Smooth muscle cell (in vitro differentiated cells): Measurements from ENCODE around the gene ARHGEF40. TPM values are rescaled to one million over a fixed set of nuclear protein-coding genes. Genes with fewer than 3 reads are reported as not detected.

Experiments
- DNase-seq: peaks from one replicate; lab custom pipeline; 2025; ENCODE audit not compliant: unreplicated experiment; lab: John Stamatoyannopoulos, UW
- H2AFZ ChIP-seq: fragments of 200-600 bp; sonication (generic); 2 replicates; pipeline ENCODE4 v1.6.0; 2016; ENCODE audit warnings: antibody characterized with exemption, low read depth, mild to moderate bottlenecking
- H3F3A ChIP-seq: fragments of 200-600 bp; sonication (generic); 2 replicates; pipeline ENCODE4 v1.6.0; 2017; ENCODE audit warnings: antibody characterized with exemption, low read depth
- H3K27ac ChIP-seq: fragments of 200-600 bp; sonication (generic); 2 replicates; pipeline ENCODE4 v1.5.1; 2016; ENCODE audit warnings: low read depth, mild to moderate bottlenecking
- H3K27me3 ChIP-seq: fragments of 200-600 bp; sonication (generic); 2 replicates; pipeline ENCODE4 v1.6.1; 2016; ENCODE audit warnings: low read depth, mild to moderate bottlenecking
- H3K36me3 ChIP-seq: fragments of 200-600 bp; sonication (generic); 2 replicates; pipeline ENCODE4 v1.5.1; 2016; ENCODE audit warnings: low read depth
- H3K4me1 ChIP-seq: fragments of 200-600 bp; sonication (generic); 2 replicates; pipeline ENCODE4 v1.5.1; 2016; ENCODE audit warnings: low read depth
- H3K4me2 ChIP-seq: fragments of 200-600 bp; sonication (generic); 2 replicates; pipeline ENCODE4 v1.6.0; 2016; ENCODE audit warnings: mild to moderate bottlenecking
- H3K4me3 ChIP-seq: fragments of 200-600 bp; sonication (generic); 2 replicates; pipeline ENCODE4 v1.5.1; 2016; ENCODE audit warnings: mild to moderate bottlenecking
- H3K79me2 ChIP-seq: fragments of 200-600 bp; sonication (generic); 2 replicates; pipeline ENCODE4 v1.6.0; 2016; ENCODE audit warnings: low read depth, mild to moderate bottlenecking
- H3K9ac ChIP-seq: fragments of 200-600 bp; sonication (generic); 2 replicates; pipeline ENCODE4 v1.6.0; 2016; ENCODE audit warnings: low read depth
- H3K9me3 ChIP-seq: fragments of 200-600 bp; sonication (generic); replicated peaks from 2 replicates; pipeline ENCODE4 v1.5.1; 2016; ENCODE audit warnings: low read depth
- H4K20me1 ChIP-seq: fragments of 200-600 bp; sonication (generic); 2 replicates; pipeline ENCODE4 v1.6.0; 2016; ENCODE audit warnings: low read depth
- CTCF ChIP-seq: fragments of 200-600 bp; sonication (generic); IDR thresholded peaks from 2 replicates; pipeline ENCODE4 v1.5.1; 2017; ENCODE audit warnings: borderline replicate concordance, mild to moderate bottlenecking, antibody characterized with exemption; ENCODE audit not compliant: insufficient read depth, poor library complexity, severe bottlenecking
- WGBS: methylation state at CpG from one replicate; pipeline ENCODE4 v1.1.7; 2016; ENCODE audit warnings: low lambda C conversion rate; 5-methylcytosine and 5-hydroxymethylcytosine counted together
- polyA plus RNA-seq: library from polyadenylated mRNA; unstranded; fragments of >200 nt; fragmentation: Nextera tagmentation; extraction: Ambion mirVana; gene quantifications from 2 replicates; pipeline ENCODE4 v1.2.1, GENCODE V29; 2016
- total RNA-seq: library from RNA; depleted of rRNA; stranded (reverse); fragments of >200 nt; gene quantifications from 2 replicates; pipeline ENCODE4 v1.2.3, GENCODE V29; 2014

ARHGEF40 gene
- total and polyA plus RNA-seq, 2 experiments from 2014 or later = 67.8 to 74.4 TPM

- H2AFZ ChIP-seq = no peak overlapping the region
- 98% methylated on average over 26 of the region's 26 CpGs for WGBS
- no peak for DNase-seq
- H4K20me1 ChIP-seq = peaks cover 52% of the 10 kb centered on the region
- H3K27me3 ChIP-seq = no peaks in the 10 kb centered on the region
- H3K79me2 ChIP-seq = peaks cover 60% of the 10 kb centered on the region
- no peak overlapping the region for H3K9ac ChIP-seq
- H3K27ac ChIP-seq = peak overlapping the region; percentile 5
- H3F3A ChIP-seq = peaks cover 37% of the 10 kb centered on the region
- H3K4me2 ChIP-seq = no peak overlapping the region
- peaks cover 10% of the 10 kb centered on the region for H3K36me3 ChIP-seq
- H3K4me3 ChIP-seq = no peak overlapping the region
- H3K4me1 ChIP-seq = peaks cover 10% of the 10 kb centered on the region
- H3K9me3 ChIP-seq = no peaks in the 10 kb centered on the region
- TF ChIP-seq CTCF = no peak
Measured at GRCh38 chr14:21074398-21075272, 4.5 kb downstream of the ARHGEF40 start.

GRCh38 chr14:21075719-21076437 lies 5.8 kb downstream of the ARHGEF40 start:
- peaks cover 40% of the 10 kb centered on the region for H3F3A ChIP-seq
- no peaks in the 10 kb centered on the region for H3K27me3 ChIP-seq
- peaks cover 10% of the 10 kb centered on the region for H3K36me3 ChIP-seq
- DNase-seq = no peak
- H3K9ac ChIP-seq = no peak overlapping the region
- 93% methylated on average over 7 of the region's 9 CpGs for WGBS
- H3K9me3 ChIP-seq = no peaks in the 10 kb centered on the region
- peaks cover 7% of the 10 kb centered on the region for H3K4me1 ChIP-seq
- peaks cover 53% of the 10 kb centered on the region for H4K20me1 ChIP-seq
- TF ChIP-seq CTCF = no peak
- H3K4me3 ChIP-seq = no peak overlapping the region
- peaks cover 60% of the 10 kb centered on the region for H3K79me2 ChIP-seq
- H3K27ac ChIP-seq = peak overlapping the region; percentile 44
- H2AFZ ChIP-seq = no peak overlapping the region
- H3K4me2 ChIP-seq = no peak overlapping the region

GRCh38 chr14:21077672-21078071 lies 7.6 kb downstream of the ARHGEF40 start:
- Histone ChIP-seq H4K20me1 (peaks cover 68% of the 10 kb centered on the region), H3K4me2 (no peak overlapping the region), H3K36me3 (peaks cover 10% of the 10 kb centered on the region), H3K9ac (no peak overlapping the region), H3K79me2 (peaks cover 56% of the 10 kb centered on the region), H3K4me1 (no peaks in the 10 kb centered on the region), H2AFZ (no peak overlapping the region), H3K27me3 (no peaks in the 10 kb centered on the region), H3K27ac (peak overlapping the region; percentile 15), H3F3A (peaks cover 39% of the 10 kb centered on the region), H3K9me3 (no peaks in the 10 kb centered on the region), H3K4me3 (no peak overlapping the region)
- TF ChIP-seq CTCF = no peak
- 97% methylated on average over 2 of the region's 2 CpGs for WGBS
- DNase-seq = no peak
